GM21723 (cell line): Measurements from ENCODE around the gene MSH6.

Source experiments
- ATAC-seq: cut with Tn5 transposase; IDR thresholded peaks from one replicate; pipeline ENCODE4 v1.9.1; 2021; ENCODE audit warnings: mild to moderate bottlenecking, moderate library complexity; ENCODE audit not compliant: unreplicated experiment

Gene MSH6, protein sequence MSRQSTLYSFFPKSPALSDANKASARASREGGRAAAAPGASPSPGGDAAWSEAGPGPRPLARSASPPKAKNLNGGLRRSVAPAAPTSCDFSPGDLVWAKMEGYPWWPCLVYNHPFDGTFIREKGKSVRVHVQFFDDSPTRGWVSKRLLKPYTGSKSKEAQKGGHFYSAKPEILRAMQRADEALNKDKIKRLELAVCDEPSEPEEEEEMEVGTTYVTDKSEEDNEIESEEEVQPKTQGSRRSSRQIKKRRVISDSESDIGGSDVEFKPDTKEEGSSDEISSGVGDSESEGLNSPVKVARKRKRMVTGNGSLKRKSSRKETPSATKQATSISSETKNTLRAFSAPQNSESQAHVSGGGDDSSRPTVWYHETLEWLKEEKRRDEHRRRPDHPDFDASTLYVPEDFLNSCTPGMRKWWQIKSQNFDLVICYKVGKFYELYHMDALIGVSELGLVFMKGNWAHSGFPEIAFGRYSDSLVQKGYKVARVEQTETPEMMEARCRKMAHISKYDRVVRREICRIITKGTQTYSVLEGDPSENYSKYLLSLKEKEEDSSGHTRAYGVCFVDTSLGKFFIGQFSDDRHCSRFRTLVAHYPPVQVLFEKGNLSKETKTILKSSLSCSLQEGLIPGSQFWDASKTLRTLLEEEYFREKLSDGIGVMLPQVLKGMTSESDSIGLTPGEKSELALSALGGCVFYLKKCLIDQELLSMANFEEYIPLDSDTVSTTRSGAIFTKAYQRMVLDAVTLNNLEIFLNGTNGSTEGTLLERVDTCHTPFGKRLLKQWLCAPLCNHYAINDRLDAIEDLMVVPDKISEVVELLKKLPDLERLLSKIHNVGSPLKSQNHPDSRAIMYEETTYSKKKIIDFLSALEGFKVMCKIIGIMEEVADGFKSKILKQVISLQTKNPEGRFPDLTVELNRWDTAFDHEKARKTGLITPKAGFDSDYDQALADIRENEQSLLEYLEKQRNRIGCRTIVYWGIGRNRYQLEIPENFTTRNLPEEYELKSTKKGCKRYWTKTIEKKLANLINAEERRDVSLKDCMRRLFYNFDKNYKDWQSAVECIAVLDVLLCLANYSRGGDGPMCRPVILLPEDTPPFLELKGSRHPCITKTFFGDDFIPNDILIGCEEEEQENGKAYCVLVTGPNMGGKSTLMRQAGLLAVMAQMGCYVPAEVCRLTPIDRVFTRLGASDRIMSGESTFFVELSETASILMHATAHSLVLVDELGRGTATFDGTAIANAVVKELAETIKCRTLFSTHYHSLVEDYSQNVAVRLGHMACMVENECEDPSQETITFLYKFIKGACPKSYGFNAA (N-terminal part only)

DNA sequence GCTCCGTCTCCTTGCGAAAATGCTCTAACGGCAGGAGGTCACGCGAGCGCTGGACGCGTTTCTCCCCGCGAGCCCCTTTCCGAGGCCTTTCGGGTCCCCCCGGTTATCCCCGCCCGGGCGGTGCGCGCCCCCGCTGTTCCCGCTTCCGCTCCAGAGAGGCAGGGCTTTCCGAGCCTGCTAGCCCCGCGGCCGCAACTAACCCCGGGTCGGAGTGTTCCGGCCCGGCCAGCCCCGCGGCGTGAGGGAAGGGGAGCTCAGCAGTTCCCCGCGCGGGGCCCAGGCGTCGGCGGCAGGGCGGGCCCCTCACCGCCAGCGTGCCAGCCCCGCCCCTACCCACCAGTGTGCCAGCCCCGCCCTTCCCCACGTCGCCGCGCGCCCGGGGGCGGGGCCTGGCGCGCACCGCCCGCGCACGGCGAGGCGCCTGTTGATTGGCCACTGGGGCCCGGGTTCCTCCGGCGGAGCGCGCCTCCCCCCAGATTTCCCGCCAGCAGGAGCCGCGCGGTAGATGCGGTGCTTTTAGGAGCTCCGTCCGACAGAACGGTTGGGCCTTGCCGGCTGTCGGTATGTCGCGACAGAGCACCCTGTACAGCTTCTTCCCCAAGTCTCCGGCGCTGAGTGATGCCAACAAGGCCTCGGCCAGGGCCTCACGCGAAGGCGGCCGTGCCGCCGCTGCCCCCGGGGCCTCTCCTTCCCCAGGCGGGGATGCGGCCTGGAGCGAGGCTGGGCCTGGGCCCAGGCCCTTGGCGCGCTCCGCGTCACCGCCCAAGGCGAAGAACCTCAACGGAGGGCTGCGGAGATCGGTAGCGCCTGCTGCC is at the start of gene MSH6:
TSS of gene MSH6 (plus strand) at position 475 of the 815 bp plus-strand sequence. CDS start at position 564, 89 bp downstream.
- peak; percentile 78 for ATAC-seq

DNA sequence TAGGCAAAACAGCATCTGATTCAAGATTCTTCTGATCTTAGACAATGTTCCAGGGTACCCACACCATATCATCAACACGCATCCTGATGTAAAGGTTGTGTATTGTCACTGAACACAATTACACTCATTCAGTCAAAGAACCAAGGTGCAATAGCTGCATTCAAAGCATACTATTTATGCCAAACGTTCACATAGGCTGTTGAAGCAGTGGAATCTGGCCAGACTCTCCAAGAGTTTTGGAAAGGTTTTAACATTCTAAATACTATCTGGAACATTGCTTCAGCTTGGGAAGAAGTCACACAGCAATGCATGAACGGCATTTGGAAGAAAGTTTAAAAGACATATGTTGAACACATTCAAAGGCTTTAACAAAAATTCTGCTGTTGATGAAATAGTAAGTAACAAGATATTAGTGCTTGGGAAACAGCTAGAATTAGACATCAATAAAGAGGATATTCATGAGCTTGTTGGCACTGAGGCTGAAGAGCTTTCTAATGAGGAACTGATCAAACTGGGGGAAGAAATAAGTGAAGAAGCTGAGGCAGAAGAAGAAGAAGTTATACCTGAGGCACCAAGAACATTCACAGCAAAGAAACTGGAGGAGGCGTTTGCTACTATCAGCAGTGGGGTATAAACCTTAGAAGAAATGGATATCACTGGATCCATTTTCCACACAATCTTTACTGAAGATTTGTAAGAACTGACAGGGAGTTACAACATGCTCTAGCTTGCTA is 47.6 kb upstream of the MSH6 start:
- ATAC-seq = no peak

DNA sequence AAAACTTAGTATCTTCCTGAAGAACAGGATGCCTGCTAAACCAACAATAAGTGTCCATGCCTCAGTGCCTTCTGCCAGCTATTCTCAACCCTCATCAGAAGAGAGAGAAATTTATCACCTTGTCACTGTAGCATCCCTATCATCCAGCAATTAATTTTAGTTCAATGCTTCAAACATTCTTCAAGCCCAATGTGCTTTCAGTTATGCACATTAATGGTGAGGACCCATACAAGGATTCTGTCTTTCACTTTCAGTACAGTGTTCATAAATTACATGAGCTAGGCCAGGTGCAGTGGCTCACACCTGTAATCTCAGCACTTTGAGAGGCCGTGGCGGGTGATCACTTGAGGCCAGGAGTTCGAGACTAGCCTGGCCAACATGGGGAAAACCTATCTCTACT is 47.0 kb upstream of the MSH6 start:
- peak; percentile 62 for ATAC-seq

DNA sequence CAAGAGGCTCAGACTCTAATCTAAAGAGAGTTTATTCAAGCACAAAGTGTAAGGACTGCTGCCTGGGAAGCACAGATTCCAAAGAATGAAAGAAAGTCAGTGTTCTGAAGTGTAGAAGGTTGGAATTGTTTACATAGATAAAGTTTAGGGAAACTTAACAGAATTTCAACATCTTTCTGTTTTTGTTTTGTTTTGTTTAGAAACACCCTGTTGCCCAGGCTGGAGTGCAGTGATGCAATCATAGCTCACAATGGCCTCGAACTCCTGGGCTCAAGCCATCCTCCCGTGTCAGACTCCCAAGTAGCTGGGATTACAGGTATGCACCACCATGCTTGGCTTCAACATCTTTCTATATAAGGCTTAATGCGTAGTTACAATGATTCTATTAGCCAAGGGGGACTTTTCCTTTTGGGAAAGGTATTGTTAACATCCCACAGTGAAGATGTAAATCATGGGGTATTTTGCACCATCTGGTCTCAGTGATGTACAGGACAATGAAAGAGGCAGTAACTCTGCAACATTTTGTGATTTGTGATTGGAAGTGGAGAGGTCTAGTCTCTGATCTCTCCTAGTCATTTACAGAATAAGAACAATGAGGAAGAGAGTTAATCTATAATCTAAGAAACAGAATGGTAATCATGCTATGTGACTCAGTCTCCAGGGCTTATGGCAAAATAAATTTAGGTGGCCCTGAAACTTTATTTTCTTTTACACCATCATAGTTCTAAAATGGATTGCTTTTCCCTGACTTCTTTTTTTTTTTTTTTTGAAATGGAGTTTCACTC is 45.6 kb upstream of the MSH6 start:
- no peak for ATAC-seq

DNA sequence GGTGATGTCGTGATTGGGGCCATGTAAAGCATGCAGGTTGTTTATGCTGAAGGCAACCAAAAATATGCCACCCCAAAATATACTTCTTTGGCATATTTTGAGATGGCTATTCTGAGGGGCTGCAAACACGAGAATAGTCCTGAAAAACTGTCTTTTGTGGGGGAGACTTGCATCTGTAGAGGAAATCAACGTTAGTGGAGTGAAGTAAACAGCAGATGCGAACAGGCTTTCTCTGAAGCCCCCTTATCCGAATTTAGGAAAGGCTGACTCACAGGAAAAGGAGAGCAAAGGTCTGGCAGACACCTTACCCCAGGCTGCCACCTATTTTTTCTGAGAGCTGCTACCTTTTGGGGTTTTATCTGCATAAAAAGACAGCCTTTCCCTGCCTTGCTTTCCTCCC is 44.6 kb upstream of the MSH6 start:
- ATAC-seq = no peak

DNA sequence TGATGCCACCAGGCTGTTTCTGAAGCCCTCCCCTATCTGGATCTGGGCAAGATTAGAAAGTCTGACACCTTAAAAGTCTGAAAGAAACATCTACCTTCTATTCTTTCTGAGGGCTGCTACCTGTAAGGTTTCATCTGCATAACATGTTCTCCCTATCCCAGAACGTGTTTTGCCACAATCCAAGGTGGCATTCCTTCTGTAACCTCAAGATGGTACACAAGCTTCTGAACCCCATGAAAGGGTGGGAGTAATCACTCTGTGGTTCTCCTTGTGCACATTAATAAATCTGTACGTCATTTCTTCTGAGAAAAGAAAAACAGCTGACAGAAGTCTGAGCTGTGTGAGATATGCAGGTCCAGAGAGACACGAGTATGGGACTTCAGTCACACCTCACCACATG is 41.8 kb upstream of the MSH6 start:
- ATAC-seq = no peak

DNA sequence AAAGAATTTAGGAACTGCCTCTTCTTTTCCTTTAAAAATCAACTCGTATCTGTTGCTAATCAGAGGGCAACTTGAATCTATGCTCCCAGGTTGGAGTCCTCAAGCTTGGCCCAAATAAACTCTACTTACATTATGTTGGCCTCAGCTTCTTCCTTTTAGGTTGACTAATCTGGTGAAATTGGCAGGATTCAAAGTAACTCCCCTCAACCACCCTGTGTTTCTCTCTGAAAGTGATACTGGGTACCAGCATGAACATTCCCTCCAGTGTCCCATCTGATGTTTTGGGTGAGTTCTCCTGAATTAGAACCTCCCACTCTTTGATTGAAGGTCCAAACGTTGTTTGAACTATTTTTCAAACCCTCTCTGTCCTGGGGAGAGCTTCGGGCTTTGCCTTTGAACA is 41.3 kb upstream of the MSH6 start:
- ATAC-seq = no peak

DNA sequence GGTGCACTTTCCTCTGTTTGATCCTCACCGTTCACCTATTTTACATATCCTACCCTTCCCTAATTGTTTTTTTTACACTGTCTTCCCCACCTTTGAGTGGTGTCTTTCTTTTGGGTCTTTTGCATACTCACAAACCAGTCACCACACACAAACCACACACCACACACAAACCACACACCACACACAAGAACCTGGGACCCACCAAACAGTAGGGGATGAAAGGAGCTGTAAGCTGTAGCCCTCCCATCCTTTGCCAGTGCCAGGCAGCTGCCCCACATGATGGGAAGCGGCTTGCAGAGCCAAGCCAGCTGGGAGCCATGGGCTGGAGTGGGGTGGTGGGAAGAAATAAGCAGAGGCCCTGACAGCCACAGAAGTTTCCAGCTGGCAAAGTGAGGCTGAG is 38.9 kb upstream of the MSH6 start:
- no peak for ATAC-seq

DNA sequence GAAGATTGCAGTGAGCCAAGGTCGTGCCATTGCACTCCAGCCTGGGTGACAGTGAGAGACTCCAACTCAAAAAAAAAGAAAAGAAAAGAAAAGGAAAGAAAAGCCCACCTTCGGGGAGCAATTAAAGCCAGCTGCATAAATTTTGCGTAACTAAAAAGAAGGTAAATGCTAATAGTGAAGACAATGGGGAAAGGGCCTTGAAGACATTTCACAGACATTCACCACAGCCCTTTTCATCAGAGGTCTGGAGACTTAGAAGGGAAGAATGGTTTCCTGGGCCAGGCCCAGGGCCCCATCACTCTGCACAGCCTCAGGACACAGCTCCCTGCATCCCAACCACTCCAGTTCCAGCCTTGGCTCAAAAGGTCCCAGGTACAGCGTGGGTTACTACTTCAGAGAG is 35.1 kb upstream of the MSH6 start:
- ATAC-seq = no peak

DNA sequence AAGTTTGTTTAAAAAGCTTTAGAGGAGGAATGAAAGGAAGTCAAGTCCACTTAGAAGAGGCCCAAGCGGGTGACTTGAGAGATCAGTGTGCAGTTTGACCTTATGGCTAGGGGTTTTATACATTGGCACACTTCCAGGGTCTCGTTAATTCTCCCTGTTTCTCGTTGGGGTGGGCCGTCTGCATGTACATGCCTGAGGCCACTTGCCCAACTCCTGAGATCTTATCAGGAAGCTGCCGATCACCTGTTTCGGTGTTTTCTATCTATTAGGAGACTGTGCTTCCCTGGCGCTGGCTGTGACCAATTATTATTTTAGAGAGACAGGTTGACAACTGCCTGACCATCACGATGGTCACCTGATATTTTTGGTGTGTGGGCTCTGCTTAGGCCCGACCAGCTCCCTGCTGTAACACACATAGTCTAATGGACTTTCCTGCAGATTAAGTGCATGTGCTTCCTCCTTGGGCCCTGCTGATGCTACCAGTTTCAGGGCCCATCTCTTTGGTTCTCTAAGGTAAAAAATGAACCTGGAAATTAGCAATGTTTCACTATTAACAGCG is 31.0 kb upstream of the MSH6 start:
- ATAC-seq = peak; percentile 40

DNA sequence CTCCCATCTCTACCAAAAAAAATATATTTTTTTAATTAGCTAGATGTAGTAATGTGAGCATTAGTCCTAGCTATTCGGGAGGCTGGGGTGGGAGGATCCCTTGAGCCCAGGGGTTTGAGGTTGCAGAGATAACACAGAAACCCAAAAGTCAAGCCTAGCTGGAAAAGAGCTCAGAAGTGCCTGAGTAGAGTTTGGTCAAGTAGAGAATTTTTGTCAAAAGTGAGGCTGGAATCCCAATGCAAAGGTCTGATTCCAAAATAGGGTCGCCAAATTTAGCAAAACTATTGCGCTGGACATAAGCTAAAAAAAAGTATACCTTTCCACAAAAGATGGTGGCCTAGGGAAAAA is 15.5 kb upstream of the MSH6 start:
- ATAC-seq = no peak

DNA sequence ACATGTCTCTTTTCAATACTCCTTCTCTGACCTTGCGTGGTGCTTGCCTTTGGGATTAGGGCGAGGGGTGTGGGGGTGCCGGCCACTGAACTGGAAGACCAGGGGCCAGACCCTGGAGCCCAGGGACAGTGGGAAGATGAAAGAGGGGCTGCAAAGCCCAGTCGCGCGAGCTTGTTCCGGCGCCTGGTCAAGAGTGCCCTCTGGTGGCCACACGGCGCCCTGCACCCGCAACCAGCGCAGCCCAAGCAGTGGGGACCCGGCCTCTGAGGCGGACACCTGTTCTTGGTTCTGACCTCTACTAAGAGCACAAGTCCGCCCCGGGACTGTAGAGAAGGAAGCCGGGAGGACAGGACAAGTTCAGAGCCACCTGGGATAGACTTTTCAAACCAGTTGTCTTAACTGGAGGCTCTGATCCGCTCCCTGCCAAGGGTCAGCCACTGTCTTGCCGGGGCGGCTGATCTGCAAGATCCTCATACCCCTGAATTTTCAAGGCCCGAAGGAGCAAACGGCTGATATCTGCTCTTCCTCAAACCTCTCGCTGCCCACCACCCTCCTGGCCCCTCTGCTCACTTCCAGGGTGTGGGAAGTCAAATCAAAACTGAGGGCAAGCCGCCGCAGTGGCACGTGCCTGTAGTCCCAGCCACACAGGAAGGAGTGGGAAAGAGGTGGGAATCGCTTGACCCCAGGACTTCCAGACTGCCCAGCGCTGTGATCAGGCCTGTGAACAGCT is 14.9 kb upstream of the MSH6 start:
- ATAC-seq = peak; percentile 65

DNA sequence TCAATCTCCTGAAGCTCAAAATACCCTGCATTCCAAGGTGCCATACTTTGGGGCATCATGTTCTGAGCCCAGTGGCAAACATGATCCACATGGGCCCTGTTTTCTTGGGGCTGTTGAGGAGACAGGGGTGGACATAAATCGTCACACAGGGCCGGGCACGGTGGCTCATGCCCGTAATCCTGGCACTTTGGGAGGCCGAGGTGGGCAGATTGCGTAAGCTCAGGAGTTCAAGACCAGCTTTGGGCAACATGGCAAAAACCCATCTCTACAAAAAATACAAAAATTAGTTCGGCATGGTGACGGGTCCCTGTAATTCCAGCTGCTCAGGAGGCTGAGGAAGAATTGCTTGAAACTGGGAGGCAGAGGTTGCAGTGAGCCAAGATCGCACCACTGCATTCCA is 13.6 kb upstream of the MSH6 start:
- ATAC-seq = no peak

DNA sequence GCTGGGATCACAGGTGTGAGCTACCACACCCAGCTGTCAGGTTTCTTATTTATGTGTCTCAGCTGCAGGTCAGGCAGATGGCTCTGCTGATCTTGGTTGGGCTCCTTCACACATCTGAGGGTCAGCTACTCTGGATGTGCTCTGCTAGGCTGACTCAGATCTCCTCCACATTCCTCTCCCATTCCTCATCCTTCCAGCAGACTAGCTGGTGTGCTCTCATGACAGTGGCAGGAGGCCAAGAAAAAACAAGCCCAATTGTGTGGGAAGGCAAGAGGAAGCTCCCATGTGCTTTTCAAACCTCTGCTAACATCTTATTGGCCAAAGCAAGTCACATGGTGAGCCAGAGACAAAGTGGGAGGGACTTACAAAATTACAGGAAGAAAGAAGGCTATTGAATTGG is 11.7 kb upstream of the MSH6 start:
- no peak for ATAC-seq

DNA sequence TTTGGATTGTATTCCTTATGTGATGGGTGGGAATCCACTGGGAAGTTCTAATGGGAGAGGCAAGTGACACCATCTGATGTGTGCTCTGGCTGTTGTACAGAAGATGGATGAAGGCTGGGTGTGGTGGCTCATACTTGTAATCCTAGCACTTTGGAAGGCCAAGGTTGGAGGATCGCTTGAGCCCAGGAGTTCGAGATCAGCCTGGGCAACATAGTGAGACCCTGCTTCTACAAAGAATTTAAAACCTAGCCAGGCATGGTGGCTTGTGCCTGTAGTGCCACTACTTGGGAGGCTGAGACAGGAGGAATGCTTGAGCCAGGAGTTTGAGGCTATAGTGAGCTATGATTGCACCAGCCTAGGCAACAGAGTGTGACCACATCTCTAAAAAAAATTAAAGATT is 10.6 kb upstream of the MSH6 start:
- ATAC-seq = no peak

DNA sequence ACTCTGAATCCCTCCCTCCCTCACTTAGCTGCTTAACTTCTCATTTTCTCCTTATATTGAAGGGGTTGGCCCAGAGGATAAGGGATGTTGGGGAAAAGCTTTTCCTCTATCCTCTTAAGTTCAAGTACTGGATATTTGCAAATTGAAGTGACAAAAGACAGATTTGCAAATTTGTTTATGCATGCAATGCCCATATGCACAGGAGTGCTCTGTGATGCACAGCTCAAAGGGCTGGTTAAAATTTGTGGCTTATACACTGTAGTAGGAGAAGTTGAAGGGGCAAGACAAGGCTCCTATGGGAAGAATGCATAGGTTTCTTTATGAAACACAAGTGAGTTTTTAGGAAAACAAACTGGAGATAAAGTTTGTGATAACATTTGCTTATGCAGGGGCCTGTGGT is 8.4 kb upstream of the MSH6 start:
- ATAC-seq = no peak

DNA sequence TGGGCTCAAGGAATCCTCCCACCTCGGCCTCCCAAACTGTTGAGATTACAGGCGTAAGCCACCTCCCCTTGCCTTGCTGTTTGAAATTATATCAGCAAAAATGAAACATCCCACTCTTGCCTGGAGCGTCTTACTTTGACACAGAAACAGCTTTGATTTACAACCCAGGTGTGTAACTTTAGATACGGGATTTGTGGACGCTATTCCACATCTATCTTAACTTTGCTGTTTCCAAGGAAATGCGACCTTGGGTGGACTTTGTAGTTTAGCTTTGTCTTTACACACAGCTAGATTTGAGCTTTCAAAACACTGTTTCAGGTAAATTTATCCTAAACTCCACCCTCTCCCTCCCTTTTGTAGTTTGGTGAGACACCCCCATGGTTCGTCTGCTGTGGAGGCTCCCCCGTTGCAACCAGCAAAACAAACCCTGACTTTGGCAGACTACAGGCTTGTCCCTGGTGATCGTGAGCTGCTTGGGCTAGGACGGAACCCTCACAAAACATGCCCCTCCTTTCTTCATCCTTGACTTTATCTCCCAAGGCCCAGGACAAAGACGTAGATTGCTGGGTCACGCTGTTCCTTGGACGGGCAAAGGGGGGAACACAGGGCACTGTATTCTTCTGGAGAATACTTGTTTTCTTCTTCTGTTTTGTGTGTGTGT is 5.5 kb upstream of the MSH6 start:
- ATAC-seq = no peak
